HEK293 (cell line): ENCODE data around the gene PRAMEF33.
A peak's percentile ranks its signal among the peaks of the same experiment; 100 is the strongest.
"Not testable (repeated sequence)": the region's sequence is repeated elsewhere in the genome, so short reads cannot be mapped to it uniquely, and the experiment has no call there.

Experiments
- CTCF ChIA-PET: fragments of 350-600 bp; formaldehyde crosslinking; extraction: SDS; loops from one replicate; lab custom pipeline; 2021; ENCODE audit warnings: antibody characterized with exemption; lab: Yijun Ruan, JAX
- POLR2A ChIA-PET: fragments of 300-600 bp; formaldehyde crosslinking; extraction: SDS; loops from one replicate; lab custom pipeline; 2020; ENCODE audit warnings: antibody characterized with exemption, inconsistent platforms; lab: Yijun Ruan, JAX
- H3K27ac ChIP-seq: fragments of 200-500 bp; sonication (Bioruptor generic); 2 replicates; pipeline ENCODE4 v1.5.1; 2014; ENCODE audit warnings: low read depth, low read length, control low read depth, inconsistent platforms; ENCODE audit errors: extremely low read depth
- H3K36me3 ChIP-seq, 2 experiments: fragments of 200-500 bp in 1 of 2; sonication (Bioruptor generic) in 1 of 2; 1 replicate in 1 of 2; 2 replicates in 1 of 2; pipeline ENCODE4 v1.5.1; 2014 to 2017; ENCODE audit warnings: inconsistent platforms in 2 of 2, low read length in 2 of 2; ENCODE audit not compliant: control insufficient read depth in 2 of 2, insufficient read depth in 1 of 2
- H3K4me1 ChIP-seq: fragments of 200-500 bp; sonication (Bioruptor generic); 2 replicates; pipeline ENCODE4 v1.5.1; 2014; ENCODE audit warnings: mild to moderate bottlenecking, low read length, inconsistent platforms; ENCODE audit not compliant: control insufficient read depth, insufficient read depth
- H3K4me3 ChIP-seq: 2 replicates; pipeline ENCODE4 v1.5.1; 2011; ENCODE audit warnings: low read depth, mild to moderate bottlenecking, control low read depth, low read length, moderate library complexity
- H3K9me3 ChIP-seq: fragments of 200-500 bp; sonication (Bioruptor generic); 2 replicates; pipeline ENCODE4 v1.5.1; 2014; ENCODE audit warnings: low read depth, low read length, inconsistent platforms; ENCODE audit not compliant: control insufficient read depth, insufficient read depth
- ZNF654 ChIP-seq: fragments of 450-650 bp; formaldehyde crosslinking; IDR thresholded peaks from 2 replicates; pipeline ENCODE4 v1.5.1; 2016; ENCODE audit warnings: low read depth, missing biosample characterization, missing genetic modification characterization

Gene PRAMEF33

GRCh38 chr1:13342496-13342895, 39.2 kb downstream of the PRAMEF33 start:
- H3K4me3 ChIP-seq, H3K36me3 ChIP-seq, H3K9me3 ChIP-seq, H3K4me1 ChIP-seq, CTCF ChIA-PET, H3K27ac ChIP-seq, POLR2A ChIA-PET: not testable (repeated sequence)

- H3K4me1 ChIP-seq, H3K9me3 ChIP-seq, POLR2A ChIA-PET, H3K36me3 ChIP-seq, H3K4me3 ChIP-seq, H3K27ac ChIP-seq, CTCF ChIA-PET: not testable (repeated sequence)
Observed at GRCh38 chr1:13347034-13347433, 43.7 kb downstream of the PRAMEF33 start, which contains the start of gene PRAMEF14. PRAMEF14 (minus strand) TSS chr1:13347134; CDS start chr1:13345314, 1,820 bp downstream.

GRCh38 chr1:13353476-13353875, 50.1 kb downstream of the PRAMEF33 start:
- H3K36me3 ChIP-seq, CTCF ChIA-PET, POLR2A ChIA-PET: not testable (repeated sequence)

DNA sequence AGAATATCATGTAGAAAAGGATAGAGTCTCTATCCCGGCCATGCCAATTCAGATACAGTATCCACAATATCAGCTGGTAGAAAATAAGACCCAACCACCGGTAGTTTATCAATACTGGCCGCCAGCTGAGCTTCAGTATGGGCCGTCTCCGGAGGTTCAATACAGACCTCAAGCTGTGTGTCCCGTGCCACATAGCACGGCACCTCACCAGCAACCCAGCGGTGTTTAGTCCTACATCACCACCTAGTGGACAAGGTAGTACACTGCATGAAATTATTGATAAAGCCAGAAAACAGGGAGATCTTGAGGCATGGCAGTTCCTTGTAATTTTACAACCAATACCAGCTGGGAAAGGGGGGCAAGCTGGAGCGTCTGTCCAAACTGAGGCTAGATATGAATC, 51.1 kb downstream of the PRAMEF33 start:
- H3K9me3 ChIP-seq, H3K4me3 ChIP-seq, POLR2A ChIA-PET, H3K36me3 ChIP-seq, CTCF ChIA-PET, H3K4me1 ChIP-seq, H3K27ac ChIP-seq: not testable (repeated sequence)

More at GRCh38 chr1:13353476-13353875, 50.1 kb downstream of the PRAMEF33 start:
- H3K4me3 ChIP-seq, H3K4me1 ChIP-seq, H3K9me3 ChIP-seq, H3K27ac ChIP-seq: not testable (repeated sequence)

GRCh38 chr1:13356774-13357173, 53.4 kb downstream of the PRAMEF33 start:
- H3K4me1 ChIP-seq, CTCF ChIA-PET, H3K9me3 ChIP-seq, H3K27ac ChIP-seq, H3K4me3 ChIP-seq, H3K36me3 ChIP-seq, POLR2A ChIA-PET: not testable (repeated sequence)
- peak; percentile 67 for TF ChIP-seq ZNF654 (tag by site-specific recombination)
